Ovary (tissue), 3 donors: Measurements from ENCODE around the gene NATD1.

Experiments
- EP300 ChIP-seq: sonication (generic); formaldehyde crosslinking; IDR thresholded peaks from one replicate; pipeline ENCODE4 v1.6.1; 2017; ENCODE audit warnings: antibody characterized with exemption
- TF ChIP-seq, protein P1 (sequence below), 3 donors: fragments of 450-650 bp in 2 of 3; fragments of 200-600 bp in 1 of 3; IDR thresholded peaks; one replicate each; pipeline versions ENCODE4 v1.5.1 to v1.8.0; 2016 to 2022; ENCODE audit warnings: antibody characterized with exemption in 3 of 3, mild to moderate bottlenecking in 1 of 3
- donor health status: DM: no; HTN: no; CAD: no.

DNA sequence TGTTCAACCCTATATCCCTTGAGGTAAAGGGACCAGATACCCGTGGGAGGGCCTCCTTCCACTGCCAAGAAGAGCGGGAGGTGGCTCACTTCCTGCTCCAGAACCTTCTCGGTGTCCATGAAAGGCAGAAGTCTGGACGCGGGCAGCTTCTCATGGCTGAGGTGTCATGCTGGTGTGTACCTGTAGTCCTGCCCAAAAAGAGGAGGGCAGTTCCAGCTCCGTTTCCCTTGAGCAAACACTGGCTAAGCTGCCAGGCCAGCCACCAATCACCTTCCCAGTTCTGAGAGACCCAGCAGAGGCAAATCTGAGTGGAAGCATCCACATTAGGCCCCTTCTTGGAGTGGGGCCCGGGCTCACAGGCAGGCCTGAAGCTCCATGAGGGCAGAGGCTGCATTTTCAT, 44.9 kb downstream of the NATD1 start:
- TF ChIP-seq, protein P1, sequence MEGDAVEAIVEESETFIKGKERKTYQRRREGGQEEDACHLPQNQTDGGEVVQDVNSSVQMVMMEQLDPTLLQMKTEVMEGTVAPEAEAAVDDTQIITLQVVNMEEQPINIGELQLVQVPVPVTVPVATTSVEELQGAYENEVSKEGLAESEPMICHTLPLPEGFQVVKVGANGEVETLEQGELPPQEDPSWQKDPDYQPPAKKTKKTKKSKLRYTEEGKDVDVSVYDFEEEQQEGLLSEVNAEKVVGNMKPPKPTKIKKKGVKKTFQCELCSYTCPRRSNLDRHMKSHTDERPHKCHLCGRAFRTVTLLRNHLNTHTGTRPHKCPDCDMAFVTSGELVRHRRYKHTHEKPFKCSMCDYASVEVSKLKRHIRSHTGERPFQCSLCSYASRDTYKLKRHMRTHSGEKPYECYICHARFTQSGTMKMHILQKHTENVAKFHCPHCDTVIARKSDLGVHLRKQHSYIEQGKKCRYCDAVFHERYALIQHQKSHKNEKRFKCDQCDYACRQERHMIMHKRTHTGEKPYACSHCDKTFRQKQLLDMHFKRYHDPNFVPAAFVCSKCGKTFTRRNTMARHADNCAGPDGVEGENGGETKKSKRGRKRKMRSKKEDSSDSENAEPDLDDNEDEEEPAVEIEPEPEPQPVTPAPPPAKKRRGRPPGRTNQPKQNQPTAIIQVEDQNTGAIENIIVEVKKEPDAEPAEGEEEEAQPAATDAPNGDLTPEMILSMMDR (IDR thresholded peaks at IDR 0.05): no peak
- TF ChIP-seq EP300: no peak
